ENCODE results near the gene GRM1. TPM values are rescaled to one million over a fixed set of nuclear protein-coding genes. Genes with fewer than 3 reads are reported as not detected.
"Not testable (repeated sequence)": the region's sequence is repeated elsewhere in the genome, so short reads cannot be mapped to it uniquely, and the experiment has no call there.

Gene GRM1
- total RNA-seq, 2 donors from 2014 or later: not detected

DNA sequence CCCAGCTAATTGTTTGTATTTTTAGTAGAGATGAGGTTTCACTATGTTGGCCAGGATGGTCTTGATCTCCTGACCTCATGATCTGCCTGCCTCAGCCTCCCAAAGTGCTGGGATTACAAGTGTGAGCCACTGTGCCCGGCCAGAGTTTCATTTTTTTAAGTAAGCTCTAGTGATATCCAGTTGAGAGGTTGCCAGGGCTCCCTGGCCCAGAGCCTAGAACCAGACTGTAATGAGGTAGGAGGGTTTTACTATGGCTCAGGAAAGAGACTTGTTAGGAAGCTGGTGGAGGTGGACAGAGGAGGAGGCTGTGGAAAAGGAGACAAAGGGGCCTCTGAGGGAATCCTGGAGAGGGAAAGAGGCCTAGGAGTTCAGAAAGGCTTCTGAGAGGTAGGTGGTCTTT is 242.3 kb downstream of the GRM1 start:
- H3K27ac Mint-ChIP-seq; H3K4me1 Mint-ChIP-seq (ENCODE audit: low read depth); H3K36me3 Mint-ChIP-seq (ENCODE audit: insufficient read depth in 2 of 2); H3K9me3 Mint-ChIP-seq; ATAC-seq (replicated peaks in 1 of 2); DNase-seq; H3K27me3 Mint-ChIP-seq (ENCODE audit: low read depth); H3K4me3 Mint-ChIP-seq: not testable (repeated sequence)

DNA sequence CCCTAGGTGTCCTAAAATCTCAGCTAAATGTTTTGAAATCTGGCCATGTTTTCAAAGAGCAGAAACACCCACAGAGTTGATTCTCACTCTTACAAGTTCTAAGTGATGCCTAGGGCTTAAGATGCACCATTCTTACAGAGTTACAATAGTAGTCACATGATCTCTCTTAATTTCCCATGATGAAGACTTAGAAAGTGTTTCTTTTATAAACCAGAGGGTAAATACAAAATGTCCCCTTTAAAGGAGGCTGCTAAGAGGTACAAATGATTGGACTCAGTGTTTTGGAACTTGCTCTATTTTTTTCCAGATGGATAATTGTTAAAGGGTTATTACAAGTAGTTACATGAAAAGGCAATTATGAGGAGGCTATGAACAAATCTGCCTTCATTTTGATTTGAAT is 244.6 kb downstream of the GRM1 start:
- H3K4me1 Mint-ChIP-seq (ENCODE audit: low read depth): no peaks in the 10 kb centered on the region
- no peak overlapping the region for H3K27ac Mint-ChIP-seq
- DNase-seq (no peak), ATAC-seq (replicated peaks in 1 of 2) (no peak)
- no peaks in the 10 kb centered on the region for H3K9me3 Mint-ChIP-seq
- H3K36me3 Mint-ChIP-seq (ENCODE audit: insufficient read depth in 2 of 2): no peaks in the 10 kb centered on the region
- H3K27me3 Mint-ChIP-seq (ENCODE audit: low read depth): no peaks in the 10 kb centered on the region
- no peak overlapping the region for H3K4me3 Mint-ChIP-seq

DNA sequence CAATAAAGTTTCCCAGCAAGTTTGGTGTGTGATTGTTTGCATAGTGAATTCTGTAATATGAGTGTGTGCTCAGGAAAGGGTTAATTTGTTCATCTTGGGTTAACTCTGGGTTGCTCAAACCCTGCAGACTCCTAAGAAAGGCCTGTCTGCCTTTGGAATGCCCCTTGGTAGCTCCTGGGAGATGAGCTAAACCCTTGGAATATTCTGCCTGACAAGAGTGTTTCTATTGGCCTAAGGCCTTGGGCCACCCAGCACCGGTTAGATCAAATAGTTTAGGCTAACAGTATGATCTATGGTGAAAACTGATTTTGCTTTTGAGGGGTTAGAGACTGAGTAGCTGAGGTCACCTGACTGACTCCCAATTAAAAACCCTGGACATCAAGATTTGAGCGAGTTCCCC is 248.3 kb downstream of the GRM1 start:
- Mint-ChIP-seq H3K27me3 (ENCODE audit: low read depth) (no peaks in the 10 kb centered on the region), H3K4me1 (ENCODE audit: low read depth) (no peaks in the 10 kb centered on the region), H3K27ac (no peak overlapping the region), H3K36me3 (ENCODE audit: insufficient read depth in 2 of 2) (no peaks in the 10 kb centered on the region), H3K4me3 (no peak overlapping the region), H3K9me3 (no peaks in the 10 kb centered on the region)
- DNase-seq (no peak), ATAC-seq (replicated peaks in 1 of 2) (no peak)

DNA sequence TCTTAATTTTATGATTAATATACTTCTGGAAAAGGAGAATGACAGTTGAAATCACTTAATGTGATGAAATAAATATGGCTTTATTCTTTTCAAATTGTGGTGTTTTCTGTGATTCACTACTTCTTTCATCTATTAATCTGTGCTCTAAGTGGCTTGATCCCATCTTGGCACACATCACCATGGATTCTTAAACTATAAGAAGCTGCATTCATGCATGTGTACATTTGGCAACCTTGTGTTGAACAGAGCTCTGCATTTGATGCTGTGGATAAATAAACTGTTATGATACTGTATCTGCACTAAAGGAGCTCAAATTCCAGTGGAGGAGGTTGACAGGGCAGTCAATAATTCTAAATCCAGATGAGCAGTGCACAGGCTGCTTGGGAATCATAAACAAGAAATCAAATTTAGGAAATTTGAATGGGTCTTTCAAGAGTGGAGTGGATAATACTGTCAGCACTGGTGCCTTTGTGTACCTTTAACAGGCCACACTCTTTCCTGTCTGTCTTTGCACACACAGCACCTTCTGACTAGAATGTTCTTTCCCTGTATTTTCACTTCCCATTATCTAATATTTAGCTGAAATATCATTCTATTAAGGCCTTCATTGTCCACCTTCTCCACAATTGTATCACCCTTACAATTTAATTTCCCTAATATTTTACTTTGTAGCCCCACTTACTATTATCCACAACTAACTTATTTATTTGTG is 252.9 kb downstream of the GRM1 start:
- H3K4me1 Mint-ChIP-seq (ENCODE audit: low read depth): no peaks in the 10 kb centered on the region
- no peak for ATAC-seq (replicated peaks in 1 of 2)
- no peaks in the 10 kb centered on the region for H3K27me3 Mint-ChIP-seq (ENCODE audit: low read depth)
- no peak overlapping the region for H3K27ac Mint-ChIP-seq
- H3K4me3 Mint-ChIP-seq: no peak overlapping the region
- DNase-seq: no peak
- H3K36me3 Mint-ChIP-seq (ENCODE audit: insufficient read depth in 2 of 2): no peaks in the 10 kb centered on the region
- H3K9me3 Mint-ChIP-seq: peaks cover 0 to 1% of the 10 kb centered on the region in 2 donors

DNA sequence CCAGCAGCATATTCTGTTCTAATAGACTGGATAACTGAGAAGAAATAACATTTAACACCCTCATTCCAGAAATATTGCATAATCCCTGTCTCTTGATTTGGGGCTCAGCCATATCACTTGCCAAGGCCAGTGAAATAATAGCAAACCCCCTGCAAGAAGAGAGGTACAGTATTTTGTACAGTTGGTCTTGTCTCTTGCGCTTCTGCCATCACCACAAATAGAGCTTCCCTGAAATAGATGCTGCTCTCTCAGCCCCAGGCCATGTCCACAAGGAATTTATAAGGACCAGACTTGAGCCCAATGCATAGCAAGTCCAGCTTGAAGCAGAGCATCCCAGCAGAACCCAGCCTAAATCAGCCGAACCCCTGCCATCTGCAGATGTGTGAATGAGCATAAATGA is 254.0 kb downstream of the GRM1 start:
- ATAC-seq (replicated peaks in 1 of 2): no peak
- no peaks in the 10 kb centered on the region for H3K4me1 Mint-ChIP-seq (ENCODE audit: low read depth)
- no peak for DNase-seq
- no peaks in the 10 kb centered on the region for H3K27me3 Mint-ChIP-seq (ENCODE audit: low read depth)
- H3K9me3 Mint-ChIP-seq: peaks cover 0 to 1% of the 10 kb centered on the region in 2 donors
- H3K27ac Mint-ChIP-seq: no peak overlapping the region
- H3K4me3 Mint-ChIP-seq: no peak overlapping the region
- H3K36me3 Mint-ChIP-seq (ENCODE audit: insufficient read depth in 2 of 2): no peaks in the 10 kb centered on the region

DNA sequence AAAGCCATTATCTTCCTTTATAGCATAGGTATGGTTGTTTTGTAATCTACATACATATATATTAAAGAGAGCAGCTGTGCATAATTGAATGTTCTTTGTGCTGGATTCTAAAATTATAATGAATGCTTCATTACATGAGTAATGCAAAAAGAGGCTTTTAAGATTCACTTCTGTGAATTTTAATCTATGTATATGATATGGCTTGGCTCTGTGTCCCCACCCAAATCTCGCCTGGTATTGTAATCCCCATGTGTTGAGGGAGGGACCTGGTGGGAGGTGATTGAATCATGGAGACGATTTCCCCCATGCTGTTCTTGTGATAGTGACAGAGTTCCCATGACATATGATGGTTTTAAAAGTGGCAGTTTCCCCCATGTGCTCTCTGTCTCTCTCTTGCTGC is 255.4 kb downstream of the GRM1 start:
- Mint-ChIP-seq H3K9me3 (peaks cover 0 to 1% of the 10 kb centered on the region in 2 donors), H3K36me3 (ENCODE audit: insufficient read depth in 2 of 2) (no peaks in the 10 kb centered on the region), H3K4me3 (no peak overlapping the region), H3K27me3 (ENCODE audit: low read depth) (no peaks in the 10 kb centered on the region), H3K4me1 (ENCODE audit: low read depth) (no peaks in the 10 kb centered on the region), H3K27ac (no peak overlapping the region)
- ATAC-seq (replicated peaks in 1 of 2) (no peak), DNase-seq (no peak)

DNA sequence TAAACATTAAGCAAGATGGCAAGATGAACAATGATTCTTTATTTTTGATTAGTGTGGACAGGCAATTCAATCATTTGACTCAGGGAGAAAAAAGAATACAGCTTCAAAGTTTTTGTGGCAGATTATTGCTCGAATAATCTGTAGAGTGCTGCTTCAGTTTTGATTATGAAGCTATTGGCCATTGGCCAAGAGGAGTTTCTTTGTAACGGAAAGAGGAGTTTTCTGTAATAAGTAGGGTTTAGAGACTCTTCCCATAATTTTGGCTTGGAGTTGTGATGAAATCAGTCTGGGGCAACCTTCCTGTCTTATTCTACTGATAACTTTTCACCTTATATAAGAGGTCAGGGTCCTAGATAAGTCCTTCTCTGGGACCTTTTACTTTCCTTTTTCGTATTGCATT is 258.1 kb downstream of the GRM1 start:
- no peak for ATAC-seq (replicated peaks in 1 of 2)
- no peak overlapping the region for H3K4me3 Mint-ChIP-seq
- DNase-seq: no peak
- no peaks in the 10 kb centered on the region for H3K36me3 Mint-ChIP-seq (ENCODE audit: insufficient read depth in 2 of 2)
- no peak overlapping the region for H3K27ac Mint-ChIP-seq
- no peaks in the 10 kb centered on the region for H3K4me1 Mint-ChIP-seq (ENCODE audit: low read depth)
- H3K27me3 Mint-ChIP-seq (ENCODE audit: low read depth): no peaks in the 10 kb centered on the region
- H3K9me3 Mint-ChIP-seq: peaks cover 0 to 1% of the 10 kb centered on the region in 2 donors

DNA sequence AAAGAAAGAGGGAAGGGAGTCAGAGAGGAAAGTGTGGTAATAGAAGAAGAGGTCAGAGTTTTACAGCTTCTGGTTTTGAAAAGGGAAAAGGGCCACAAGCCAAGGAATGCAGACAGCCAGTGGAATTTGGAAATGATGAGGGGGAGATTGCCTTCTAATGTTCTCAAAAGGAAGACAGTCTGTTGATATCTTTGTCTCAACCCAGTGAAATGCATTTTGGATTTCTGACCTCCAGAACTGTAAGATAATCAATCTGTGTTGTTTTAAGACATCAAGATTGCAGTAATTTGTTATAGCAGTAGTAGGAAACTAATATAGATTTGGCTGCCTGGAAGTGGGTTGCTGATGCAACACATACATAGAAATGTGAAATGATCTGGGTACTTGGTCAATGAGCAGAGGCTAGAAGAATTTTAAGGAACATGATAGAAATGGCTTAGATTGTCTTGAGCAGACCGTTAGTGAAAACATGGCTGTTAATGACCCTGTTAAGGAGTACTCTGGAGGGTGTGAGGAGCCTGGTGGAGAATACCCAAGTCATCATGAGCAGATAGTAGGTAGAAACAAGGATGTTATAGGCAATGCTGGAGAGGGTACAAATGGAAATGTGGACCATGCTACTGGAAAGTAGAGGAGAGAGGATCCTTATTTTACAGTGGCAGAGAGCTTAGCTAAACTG is 259.0 kb downstream of the GRM1 start:
- H3K4me3 Mint-ChIP-seq: no peak overlapping the region
- no peaks in the 10 kb centered on the region for H3K27me3 Mint-ChIP-seq (ENCODE audit: low read depth)
- ATAC-seq (replicated peaks in 1 of 2) (no peak), DNase-seq (no peak)
- H3K9me3 Mint-ChIP-seq: peaks cover 0 to 1% of the 10 kb centered on the region in 2 donors
- no peaks in the 10 kb centered on the region for H3K4me1 Mint-ChIP-seq (ENCODE audit: low read depth)
- no peaks in the 10 kb centered on the region for H3K36me3 Mint-ChIP-seq (ENCODE audit: insufficient read depth in 2 of 2)
- no peak overlapping the region for H3K27ac Mint-ChIP-seq

DNA sequence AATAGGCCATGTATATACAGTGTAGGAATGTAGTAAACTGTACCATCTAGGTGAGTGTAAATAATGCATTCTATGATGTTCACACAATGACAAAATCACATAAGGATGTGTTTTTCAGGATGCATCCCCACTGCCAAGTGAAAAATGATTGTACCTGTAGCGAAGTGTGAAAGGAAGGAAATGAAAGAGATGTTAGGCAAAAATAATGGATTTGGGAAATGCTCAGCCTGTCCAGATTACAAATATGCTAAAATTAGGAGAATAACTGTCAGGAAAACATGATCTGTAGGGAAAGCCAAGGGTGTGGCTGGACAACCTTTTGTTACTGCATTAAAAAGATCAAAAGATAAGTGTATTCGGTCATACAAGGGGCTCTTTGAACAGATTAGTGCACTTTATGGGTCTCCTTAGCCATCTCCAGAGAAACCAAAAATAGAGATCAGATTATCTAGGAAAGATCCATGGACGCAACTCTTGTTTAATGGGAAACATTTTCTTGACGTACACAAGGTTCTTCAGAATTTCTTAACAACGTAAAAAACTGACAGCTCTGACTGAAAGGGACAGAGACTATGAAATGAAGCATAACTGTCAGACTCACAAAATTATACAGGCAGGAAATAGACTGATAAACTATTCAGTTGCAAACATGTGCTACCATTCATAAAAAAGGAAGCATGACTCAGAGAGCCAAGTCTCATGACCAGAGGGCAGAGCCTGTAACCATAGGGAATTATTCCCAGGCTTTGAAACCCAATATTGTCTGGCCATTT is 261.1 kb downstream of the GRM1 start:
- peaks cover 0 to 1% of the 10 kb centered on the region in 2 donors for H3K9me3 Mint-ChIP-seq
- DNase-seq: no peak
- no peak overlapping the region for H3K27ac Mint-ChIP-seq
- ATAC-seq (replicated peaks in 1 of 2): no peak
- H3K4me3 Mint-ChIP-seq: no peak overlapping the region
- H3K36me3 Mint-ChIP-seq (ENCODE audit: insufficient read depth in 2 of 2): no peaks in the 10 kb centered on the region
- H3K27me3 Mint-ChIP-seq (ENCODE audit: low read depth): no peaks in the 10 kb centered on the region
- no peaks in the 10 kb centered on the region for H3K4me1 Mint-ChIP-seq (ENCODE audit: low read depth)

DNA sequence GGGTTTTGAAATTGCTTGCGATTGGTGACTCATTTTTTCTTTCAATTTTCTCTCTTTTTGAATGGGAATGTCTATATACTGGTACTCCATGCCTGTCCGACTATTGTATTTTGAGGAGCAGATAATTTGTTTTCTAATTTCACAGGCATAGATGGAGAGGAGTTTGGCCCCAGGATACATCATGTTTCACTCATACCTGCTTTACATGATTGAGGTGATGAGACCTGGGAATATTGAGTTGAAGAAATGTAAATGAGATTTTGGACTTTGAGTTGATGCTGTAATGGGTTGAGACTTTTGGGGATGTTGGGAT is 261.7 kb downstream of the GRM1 start:
- ATAC-seq (replicated peaks in 1 of 2) (no peak), DNase-seq (no peak)
- Mint-ChIP-seq H3K4me3 (no peak overlapping the region), H3K27ac (no peak overlapping the region), H3K36me3 (ENCODE audit: insufficient read depth in 2 of 2) (no peaks in the 10 kb centered on the region), H3K9me3 (no peaks in the 10 kb centered on the region), H3K27me3 (ENCODE audit: low read depth) (no peaks in the 10 kb centered on the region), H3K4me1 (ENCODE audit: low read depth) (no peaks in the 10 kb centered on the region)

DNA sequence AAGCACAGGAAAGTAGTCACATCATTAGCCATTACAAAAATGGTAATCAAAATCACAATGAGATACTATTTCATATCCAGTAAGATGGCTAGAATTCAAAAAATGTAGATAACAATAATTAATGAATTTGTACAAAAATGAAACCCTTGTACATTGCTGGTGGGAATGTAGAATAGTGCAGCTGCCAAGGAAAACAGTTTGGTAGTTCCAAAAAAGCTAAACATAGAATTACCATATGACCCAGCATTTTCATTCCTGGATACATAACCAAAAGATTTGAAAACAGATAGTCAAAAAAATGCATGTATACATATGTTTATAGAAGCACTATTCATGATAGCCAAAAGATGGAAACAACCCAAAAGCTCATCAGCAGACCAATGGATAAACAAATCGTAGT is 263.6 kb downstream of the GRM1 start:
- ATAC-seq (replicated peaks in 1 of 2) (no peak), DNase-seq (no peak)
- Mint-ChIP-seq H3K9me3 (no peaks in the 10 kb centered on the region), H3K4me3 (no peak overlapping the region), H3K27me3 (ENCODE audit: low read depth) (no peaks in the 10 kb centered on the region), H3K27ac (no peak overlapping the region), H3K36me3 (ENCODE audit: insufficient read depth in 2 of 2) (no peaks in the 10 kb centered on the region), H3K4me1 (ENCODE audit: low read depth) (no peaks in the 10 kb centered on the region)

DNA sequence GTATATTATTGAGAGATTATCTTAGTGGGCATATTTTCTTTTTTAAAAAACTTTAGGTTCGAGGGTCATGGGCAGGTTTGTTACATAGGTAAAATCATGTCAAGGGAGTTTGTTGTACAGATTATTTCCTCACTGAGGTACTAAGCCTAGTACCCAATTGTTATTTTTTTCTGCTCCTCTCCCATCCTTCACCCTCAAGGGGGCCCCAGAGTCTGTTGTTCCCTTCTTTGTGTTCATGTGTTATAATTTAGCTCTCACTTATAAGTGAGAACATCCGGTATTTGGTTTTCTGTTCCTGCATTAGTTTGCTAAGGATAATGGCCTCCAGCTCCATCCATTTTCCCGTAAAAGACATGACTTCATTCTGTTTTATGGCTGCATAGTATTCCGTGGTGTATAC is 266.8 kb downstream of the GRM1 start:
- no peaks in the 10 kb centered on the region for H3K36me3 Mint-ChIP-seq (ENCODE audit: insufficient read depth in 2 of 2)
- no peaks in the 10 kb centered on the region for H3K9me3 Mint-ChIP-seq
- no peak for ATAC-seq (replicated peaks in 1 of 2)
- H3K27me3 Mint-ChIP-seq (ENCODE audit: low read depth): no peaks in the 10 kb centered on the region
- H3K4me3 Mint-ChIP-seq: no peak overlapping the region
- no peak for DNase-seq
- H3K27ac Mint-ChIP-seq: no peak overlapping the region
- H3K4me1 Mint-ChIP-seq (ENCODE audit: low read depth): no peaks in the 10 kb centered on the region

DNA sequence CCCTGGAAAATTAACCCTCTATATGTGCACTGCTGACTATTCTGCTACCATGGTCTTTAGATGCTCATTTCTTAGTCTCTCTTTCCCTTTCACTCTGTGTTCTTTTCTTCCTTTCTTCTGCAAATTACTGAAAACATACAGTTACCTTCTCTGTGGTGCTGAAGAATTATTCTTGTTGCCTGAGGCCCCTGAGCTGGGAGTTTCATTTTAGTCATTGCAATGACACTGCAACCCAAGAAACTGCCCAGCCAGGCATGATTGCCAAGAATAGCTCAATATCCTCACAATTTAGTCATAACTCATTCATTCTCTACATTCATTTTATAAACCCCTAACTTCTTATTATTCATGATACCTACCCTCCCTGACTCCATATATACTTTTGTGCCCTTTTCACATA is 269.0 kb downstream of the GRM1 start:
- Mint-ChIP-seq H3K9me3 (no peaks in the 10 kb centered on the region), H3K4me3 (no peak overlapping the region), H3K4me1 (ENCODE audit: low read depth) (no peaks in the 10 kb centered on the region), H3K27ac (no peak overlapping the region), H3K27me3 (ENCODE audit: low read depth) (no peaks in the 10 kb centered on the region), H3K36me3 (ENCODE audit: insufficient read depth in 2 of 2) (no peaks in the 10 kb centered on the region)
- DNase-seq: no peak
- ATAC-seq (replicated peaks in 1 of 2): no peak
